GM20000 (cell line): ENCODE measurements around the gene MPEG1.

Experiments used
- DNase-seq: peaks from one replicate; pipeline ENCODE4 v3.0.0; 2012; ENCODE audit warnings: low spot score
- CTCF ChIP-seq: IDR thresholded peaks from 2 replicates; pipeline ENCODE4 v1.5.1; 2012; ENCODE audit warnings: mild to moderate bottlenecking, control low read depth; ENCODE audit errors: extremely low read depth, missing control alignments

Gene MPEG1

DNA sequence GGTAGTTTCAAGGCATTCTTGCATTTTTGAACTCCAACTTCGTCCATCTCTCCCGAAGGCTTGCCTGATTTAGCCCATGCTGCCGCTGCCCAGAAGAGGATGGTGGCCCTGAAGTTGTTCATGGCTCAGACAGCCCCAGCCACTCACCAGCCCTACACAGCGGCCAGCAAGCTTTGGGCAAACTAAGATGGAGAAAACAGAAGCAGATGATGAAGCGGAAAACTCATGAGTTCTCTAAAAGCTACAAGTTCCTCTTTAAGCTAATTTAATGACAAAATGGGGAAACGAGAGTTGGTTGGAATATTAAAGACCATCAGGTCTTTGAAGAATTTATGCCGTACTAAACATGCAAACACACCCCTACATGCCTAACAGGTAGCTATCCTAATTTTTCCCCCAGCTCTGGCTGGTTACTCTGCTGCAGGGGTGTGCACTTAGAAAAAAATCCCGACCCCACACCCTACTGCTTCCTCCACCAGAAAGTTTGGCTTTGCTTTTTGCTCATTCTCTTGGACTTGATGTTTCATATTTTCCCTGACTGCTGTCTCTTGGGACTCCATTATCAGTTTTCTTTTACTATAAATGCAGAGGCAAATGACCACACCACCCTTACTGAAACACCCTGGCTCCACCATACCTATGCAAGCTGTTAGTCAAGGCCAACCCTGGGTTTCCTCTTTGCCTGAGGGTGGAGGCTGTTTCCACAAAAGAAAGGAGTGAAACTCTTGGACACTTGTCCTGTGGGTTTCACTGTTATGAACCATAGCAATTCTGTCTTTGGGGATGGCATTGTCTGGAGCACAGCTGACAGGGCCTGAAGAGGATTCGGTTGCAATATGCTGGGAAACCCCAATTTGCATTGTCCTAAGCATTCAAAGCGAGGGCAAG is at the start of gene MPEG1:
TSS of gene MPEG1 (minus strand) at position 184 of the 888 bp plus-strand sequence. CDS start at position 122, 62 bp downstream.
- no peak for TF ChIP-seq CTCF
- no peak for DNase-seq

DNA sequence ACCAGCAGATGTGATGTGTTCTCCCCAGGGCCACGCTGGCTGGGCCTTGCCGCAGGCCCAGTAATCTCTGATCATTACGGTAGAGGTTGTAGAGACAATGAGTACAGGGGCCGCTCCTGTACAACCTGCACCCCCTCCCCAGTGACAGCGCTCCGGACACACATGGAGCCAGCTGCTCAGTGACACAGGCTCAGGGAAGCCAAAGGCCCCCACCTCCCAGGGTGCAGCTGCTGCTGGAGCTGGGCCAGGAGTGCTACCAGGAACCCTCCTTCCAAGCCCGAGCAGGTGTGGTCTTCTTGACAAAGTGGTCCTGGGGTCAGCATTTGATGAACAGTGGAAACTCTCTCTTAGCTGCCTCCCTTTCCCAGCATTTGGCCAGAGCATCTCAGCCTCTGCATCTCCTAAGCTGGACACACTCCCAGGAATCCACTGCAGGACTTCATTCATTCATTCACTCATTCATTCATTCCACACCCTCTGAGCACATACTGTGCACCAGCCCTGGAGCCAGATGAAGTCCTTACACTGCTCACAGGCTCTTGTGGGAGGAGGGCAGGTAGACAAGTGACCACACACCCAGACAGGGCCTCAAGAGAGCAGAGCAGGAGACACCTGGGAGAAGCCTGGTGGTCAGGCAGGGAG is 49.6 kb upstream of the MPEG1 start:
- TF ChIP-seq CTCF, result no peak
- DNase-seq, result no peak

- TF ChIP-seq CTCF, result no peak
- DNase-seq, result no peak
These were observed 48.4 kb upstream of the MPEG1 start for GRCh38 chr11:59261150-59261549.

- no peak for DNase-seq
- no peak for TF ChIP-seq CTCF
These were observed 47.2 kb upstream of the MPEG1 start for GRCh38 chr11:59259867-59260475.

GRCh38 chr11:59259047-59259446 is 46.3 kb upstream of the MPEG1 start:
- DNase-seq, result no peak
- no peak for TF ChIP-seq CTCF

GRCh38 chr11:59255281-59255680 is 42.6 kb upstream of the MPEG1 start:
- no peak for DNase-seq
- TF ChIP-seq CTCF, result no peak

DNA sequence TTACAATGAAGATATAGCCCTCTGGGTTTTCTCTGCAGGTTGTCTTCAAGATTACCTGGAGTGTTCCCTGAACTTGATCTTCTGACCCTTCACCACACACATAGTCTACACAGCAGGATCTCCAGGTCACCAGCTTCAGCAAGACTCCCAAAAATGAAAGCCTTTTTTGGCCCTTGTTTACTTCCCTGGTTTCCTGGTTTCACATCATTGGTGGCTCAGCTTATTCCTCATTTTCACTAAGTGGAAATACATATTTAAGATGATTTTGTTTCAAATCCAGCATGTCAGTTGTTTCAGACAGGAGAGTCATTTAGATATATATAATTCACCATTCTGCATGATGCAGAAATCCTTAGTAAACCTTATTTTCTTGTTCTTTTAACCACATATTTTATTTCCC is 41.6 kb upstream of the MPEG1 start:
- no peak for DNase-seq
- no peak for TF ChIP-seq CTCF
